ENCODE results near the gene PCDHA1.
"Not testable (repeated sequence)": the region's sequence is repeated elsewhere in the genome, so short reads cannot be mapped to it uniquely, and the experiment has no call there.

The PCDHA1 gene

DNA sequence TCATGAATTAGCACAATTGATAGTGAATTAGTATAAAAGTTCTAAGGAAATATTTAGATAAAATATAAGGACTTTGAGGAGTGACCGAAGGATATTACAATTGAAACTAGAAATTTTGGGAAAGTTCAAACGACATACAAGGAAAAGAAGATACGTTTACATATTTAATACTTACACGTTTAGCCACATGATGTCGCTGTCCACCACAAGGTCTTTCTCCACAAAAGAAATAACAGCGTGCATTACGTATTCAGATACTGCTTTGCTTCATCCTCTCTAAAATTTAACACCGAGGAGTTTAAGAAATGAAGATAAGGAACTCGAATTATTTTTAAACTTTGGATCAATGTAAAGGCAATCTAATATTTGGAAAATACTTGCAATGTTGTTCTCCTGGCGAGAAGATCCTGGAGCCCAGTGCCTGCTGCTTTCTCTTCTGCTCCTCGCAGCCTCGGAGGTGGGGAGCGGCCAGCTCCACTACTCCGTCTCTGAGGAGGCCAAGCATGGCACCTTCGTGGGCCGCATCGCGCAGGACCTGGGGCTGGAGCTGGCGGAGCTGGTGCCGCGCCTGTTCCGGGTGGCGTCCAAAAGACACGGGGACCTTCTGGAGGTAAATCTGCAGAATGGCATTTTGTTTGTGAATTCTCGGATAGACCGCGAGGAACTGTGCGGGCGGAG is 15.0 kb downstream of the PCDHA1 start, which contains the start of gene PCDHA3:
TSS of gene PCDHA3 (plus strand) at position 242 of the 678 bp plus-strand sequence.
- TF ChIP-seq, protein P1, sequence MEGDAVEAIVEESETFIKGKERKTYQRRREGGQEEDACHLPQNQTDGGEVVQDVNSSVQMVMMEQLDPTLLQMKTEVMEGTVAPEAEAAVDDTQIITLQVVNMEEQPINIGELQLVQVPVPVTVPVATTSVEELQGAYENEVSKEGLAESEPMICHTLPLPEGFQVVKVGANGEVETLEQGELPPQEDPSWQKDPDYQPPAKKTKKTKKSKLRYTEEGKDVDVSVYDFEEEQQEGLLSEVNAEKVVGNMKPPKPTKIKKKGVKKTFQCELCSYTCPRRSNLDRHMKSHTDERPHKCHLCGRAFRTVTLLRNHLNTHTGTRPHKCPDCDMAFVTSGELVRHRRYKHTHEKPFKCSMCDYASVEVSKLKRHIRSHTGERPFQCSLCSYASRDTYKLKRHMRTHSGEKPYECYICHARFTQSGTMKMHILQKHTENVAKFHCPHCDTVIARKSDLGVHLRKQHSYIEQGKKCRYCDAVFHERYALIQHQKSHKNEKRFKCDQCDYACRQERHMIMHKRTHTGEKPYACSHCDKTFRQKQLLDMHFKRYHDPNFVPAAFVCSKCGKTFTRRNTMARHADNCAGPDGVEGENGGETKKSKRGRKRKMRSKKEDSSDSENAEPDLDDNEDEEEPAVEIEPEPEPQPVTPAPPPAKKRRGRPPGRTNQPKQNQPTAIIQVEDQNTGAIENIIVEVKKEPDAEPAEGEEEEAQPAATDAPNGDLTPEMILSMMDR (IDR thresholded peaks at IDR 0.05), result no peak
- DNase-seq (ENCODE audit: low spot score), result no peak
- Histone ChIP-seq H3K4me3 (peak within 1 kb of the TSS; percentile 66), H3K27ac (peak within 1 kb of the TSS in 1 of 2 donors; percentile 37)

GRCh38 chr5:140801494-140801841 is 15.5 kb downstream of the PCDHA1 start:
- TF ChIP-seq, protein P1 (IDR thresholded peaks at IDR 0.05), result no peak
- no peak for DNase-seq (ENCODE audit: low spot score)
- peak overlapping the region in 1 of 2 donors; percentile 37 for H3K27ac ChIP-seq
- peak overlapping the region; percentile 66 for H3K4me3 ChIP-seq

GRCh38 chr5:140802381-140802780 is 16.4 kb downstream of the PCDHA1 start:
- H3K4me3 ChIP-seq, result peak overlapping the region; percentile 66
- DNase-seq (ENCODE audit: low spot score), result not testable (repeated sequence)

DNA sequence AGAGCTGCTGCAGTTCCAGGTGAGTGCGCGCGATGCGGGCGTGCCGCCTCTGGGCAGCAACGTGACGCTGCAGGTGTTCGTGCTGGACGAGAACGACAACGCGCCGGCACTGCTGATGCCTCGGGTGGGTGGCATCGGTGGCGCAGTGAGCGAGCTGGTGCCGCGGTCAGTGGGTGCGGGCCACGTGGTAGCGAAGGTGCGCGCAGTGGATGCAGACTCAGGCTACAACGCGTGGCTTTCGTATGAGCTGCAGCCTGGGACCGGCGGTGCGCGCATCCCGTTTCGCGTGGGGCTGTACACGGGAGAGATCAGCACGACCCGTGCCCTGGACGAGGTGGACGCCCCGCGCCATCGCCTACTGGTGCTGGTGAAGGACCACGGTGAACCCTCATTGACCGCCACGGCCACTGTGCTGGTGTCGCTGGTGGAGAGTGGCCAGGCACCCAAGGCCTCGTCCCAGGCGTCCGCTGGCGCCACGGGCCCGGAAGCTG is 16.9 kb downstream of the PCDHA1 start:
- peak overlapping the region; percentile 66 for H3K4me3 ChIP-seq
- H3K27ac ChIP-seq, result no peak overlapping the region
- no peak for DNase-seq (ENCODE audit: low spot score)
- TF ChIP-seq, protein P1 (IDR thresholded peaks at IDR 0.05), result no peak

More at GRCh38 chr5:140802381-140802780, 16.4 kb downstream of the PCDHA1 start:
- H3K27ac ChIP-seq, result not testable (repeated sequence)

DNA sequence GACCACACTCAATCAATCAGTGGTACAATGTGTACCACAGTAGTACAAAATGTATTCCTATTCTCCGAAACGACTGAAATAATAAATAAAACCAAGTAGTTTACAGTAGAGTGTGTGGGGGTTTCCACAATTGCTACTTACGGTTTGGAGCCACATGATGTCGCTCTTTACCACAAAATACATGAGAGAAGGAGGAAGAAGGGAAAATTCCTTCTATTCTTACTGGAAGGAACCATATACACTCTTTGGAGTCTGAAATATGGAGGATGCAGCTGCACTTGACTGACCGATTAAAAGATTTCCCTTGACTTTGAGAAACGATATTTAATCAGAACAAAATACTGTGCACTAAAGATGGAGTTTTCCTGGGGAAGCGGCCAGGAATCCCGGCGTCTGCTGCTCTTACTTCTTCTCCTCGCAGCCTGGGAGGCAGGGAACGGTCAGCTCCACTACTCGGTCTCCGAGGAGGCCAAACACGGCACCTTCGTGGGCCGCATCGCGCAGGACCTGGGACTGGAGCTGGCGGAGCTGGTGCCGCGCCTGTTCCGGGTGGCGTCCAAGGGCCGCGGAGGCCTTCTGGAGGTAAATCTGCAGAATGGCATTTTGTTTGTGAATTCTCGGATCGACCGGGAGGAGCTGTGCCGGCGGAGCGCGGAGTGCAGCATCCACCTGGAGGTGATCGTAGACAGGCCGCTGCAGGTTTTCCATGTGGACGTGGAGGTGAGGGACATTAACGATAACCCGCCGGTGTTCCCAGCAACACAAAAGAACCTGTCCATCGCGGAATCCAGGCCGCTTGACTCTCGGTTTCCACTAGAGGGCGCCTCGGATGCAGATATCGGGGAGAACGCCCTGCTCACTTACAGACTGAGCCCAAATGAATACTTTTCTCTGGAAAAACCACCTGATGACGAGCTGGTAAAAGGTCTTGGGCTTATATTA is 21.2 kb downstream of the PCDHA1 start, which contains the start of gene PCDHA4:
TSS of gene PCDHA4 (plus strand) at position 235 of the 942 bp plus-strand sequence.
- Histone ChIP-seq H3K27ac (peak within 1 kb of the TSS in 1 of 2 donors; percentile 53), H3K4me3 (peak within 1 kb of the TSS; percentile 67)
- TF ChIP-seq, protein P1 (IDR thresholded peaks at IDR 0.05), result no peak
- DNase-seq (ENCODE audit: low spot score), result no peak

GRCh38 chr5:140808241-140808888 is 22.4 kb downstream of the PCDHA1 start:
- not testable (repeated sequence) for DNase-seq (ENCODE audit: low spot score); H3K27ac ChIP-seq; H3K4me3 ChIP-seq

GRCh38 chr5:140808889-140809291 is 22.9 kb downstream of the PCDHA1 start:
- no peak overlapping the region for H3K4me3 ChIP-seq
- H3K27ac ChIP-seq, result no peak overlapping the region
- TF ChIP-seq, protein P1 (IDR thresholded peaks at IDR 0.05), result no peak
- no peak for DNase-seq (ENCODE audit: low spot score)

Measured in coronary artery (tissue), 2 donors.